G401.6 (cell line): ENCODE results near the gene RASEF.
"Not testable (repeated sequence)": the region's sequence is repeated elsewhere in the genome, so short reads cannot be mapped to it uniquely, and the experiment has no call there.

Experiments used
- FAIRE-seq: peaks from 2 replicates; lab custom pipeline; 2012; peaks lifted over from hg19 to GRCh38; lab: Jason Lieb, UNC

RASEF gene

GRCh38 chr9:82969291-82969690, 93.7 kb downstream of the RASEF start:
- FAIRE-seq: no peak

- FAIRE-seq: no peak
These were observed 94.1 kb downstream of the RASEF start for GRCh38 chr9:82968816-82969215.

- FAIRE-seq: no peak
These were observed 94.6 kb downstream of the RASEF start for GRCh38 chr9:82968388-82968787.

GRCh38 chr9:82961504-82962125, 101.3 kb downstream of the RASEF start:
- no peak for FAIRE-seq

GRCh38 chr9:82957529-82958379, 105.2 kb downstream of the RASEF start:
- FAIRE-seq: no peak

- FAIRE-seq: no peak
These were observed 113.7 kb downstream of the RASEF start for GRCh38 chr9:82949203-82949602.

GRCh38 chr9:82940376-82940775, 122.6 kb downstream of the RASEF start:
- no peak for FAIRE-seq

GRCh38 chr9:82939451-82939850, 123.5 kb downstream of the RASEF start:
- FAIRE-seq: no peak

GRCh38 chr9:82938426-82939218, 124.3 kb downstream of the RASEF start:
- FAIRE-seq: no peak

GRCh38 chr9:82936561-82936960, 126.4 kb downstream of the RASEF start:
- FAIRE-seq: not testable (repeated sequence)

- FAIRE-seq: no peak
These were observed 128.0 kb downstream of the RASEF start for GRCh38 chr9:82934949-82935348.

GRCh38 chr9:82934025-82934424, 128.9 kb downstream of the RASEF start:
- not testable (repeated sequence) for FAIRE-seq

GRCh38 chr9:82930116-82930515, 132.8 kb downstream of the RASEF start:
- no peak for FAIRE-seq
